HUES6 (cell line): Measurements from ENCODE around the gene ELOVL1.
A peak's percentile ranks its signal among the peaks of the same experiment; 100 is the strongest.
"Not testable (repeated sequence)": the region's sequence is repeated elsewhere in the genome, so short reads cannot be mapped to it uniquely, and the experiment has no call there.

Experiments
- H3K27ac ChIP-seq: 2 replicates; pipeline ENCODE4 v1.7.0; 2013; ENCODE audit warnings: low read depth, mild to moderate bottlenecking, low read length, inconsistent platforms
- H3K27me3 ChIP-seq: 2 replicates; pipeline ENCODE4 v1.6.1; 2013; ENCODE audit warnings: low read length; ENCODE audit not compliant: control insufficient read depth, insufficient read depth
- H3K36me3 ChIP-seq: 2 replicates; pipeline ENCODE4 v1.6.1; 2013; ENCODE audit warnings: low read length; ENCODE audit not compliant: control insufficient read depth, insufficient read depth
- H3K4me1 ChIP-seq: 2 replicates; pipeline ENCODE4 v1.6.1; 2013; ENCODE audit warnings: low read length; ENCODE audit not compliant: control insufficient read depth, insufficient read depth
- H3K4me3 ChIP-seq: 2 replicates; pipeline ENCODE4 v1.5.1; 2013; ENCODE audit warnings: low read depth, low read length
- H3K9ac ChIP-seq: one replicate; pipeline ENCODE4 v1.6.1; 2013; ENCODE audit warnings: mild to moderate bottlenecking, low read length
- H3K9me3 ChIP-seq: 2 replicates; pipeline ENCODE4 v1.6.1; 2013; ENCODE audit warnings: low read depth, low read length; ENCODE audit not compliant: control insufficient read depth, insufficient read depth

The ELOVL1 gene

DNA sequence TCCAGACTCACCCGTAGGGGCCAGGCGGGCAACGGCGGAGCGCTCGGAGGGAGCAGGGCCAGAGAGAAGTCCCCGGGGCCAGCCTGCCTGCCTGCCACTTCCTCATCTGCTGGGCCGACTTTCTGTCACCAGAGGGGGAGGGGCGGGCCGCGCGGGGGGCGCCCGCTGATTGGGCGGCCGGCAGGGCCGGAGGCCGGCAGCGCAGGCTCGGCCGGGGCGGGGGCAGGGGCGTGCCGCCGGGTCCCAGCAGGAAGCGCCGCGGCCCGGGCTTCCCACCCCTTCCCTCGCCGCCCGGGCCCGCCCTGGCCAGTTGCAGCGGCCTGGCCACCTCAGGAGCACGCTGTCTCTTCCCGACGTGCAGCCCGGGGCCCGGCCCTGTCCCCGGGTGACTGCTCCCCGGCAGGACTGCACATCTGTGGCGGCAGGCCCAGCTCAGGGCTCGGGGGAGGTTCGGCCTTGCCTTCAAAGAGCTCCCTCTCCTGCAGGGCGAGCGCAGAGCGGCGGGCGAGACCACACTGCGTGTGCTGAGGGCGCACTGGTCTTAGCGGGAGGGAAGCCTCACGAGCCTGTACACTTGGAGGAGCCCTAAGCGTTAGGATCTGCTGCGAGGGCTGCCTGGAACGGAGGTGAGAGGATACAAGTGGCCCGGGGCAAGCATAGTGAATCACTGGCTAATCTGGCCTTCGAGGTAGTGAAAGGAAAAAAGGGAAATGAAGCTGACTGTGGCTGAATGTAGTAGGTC is at the start of gene ELOVL1:
Gene ELOVL1 (minus strand): TSS at position 108 of the 742 bp plus-strand sequence. CDS start 2,402 bp downstream, outside the sequence.
- H3K27ac ChIP-seq, result peak within 1 kb of the TSS; percentile 35; the same call in 1 of the 2 replicates
- no peaks in the 10 kb centered on the region for H3K27me3 ChIP-seq
- peak within 1 kb of the TSS; percentile 69 for H3K4me3 ChIP-seq
- H3K36me3 ChIP-seq, result peaks cover 26% of the 10 kb centered on the region
- H3K9ac ChIP-seq, result peak within 1 kb of the TSS; percentile 87
- peaks cover 18% of the 10 kb centered on the region for H3K4me1 ChIP-seq
- no peaks in the 10 kb centered on the region for H3K9me3 ChIP-seq

DNA sequence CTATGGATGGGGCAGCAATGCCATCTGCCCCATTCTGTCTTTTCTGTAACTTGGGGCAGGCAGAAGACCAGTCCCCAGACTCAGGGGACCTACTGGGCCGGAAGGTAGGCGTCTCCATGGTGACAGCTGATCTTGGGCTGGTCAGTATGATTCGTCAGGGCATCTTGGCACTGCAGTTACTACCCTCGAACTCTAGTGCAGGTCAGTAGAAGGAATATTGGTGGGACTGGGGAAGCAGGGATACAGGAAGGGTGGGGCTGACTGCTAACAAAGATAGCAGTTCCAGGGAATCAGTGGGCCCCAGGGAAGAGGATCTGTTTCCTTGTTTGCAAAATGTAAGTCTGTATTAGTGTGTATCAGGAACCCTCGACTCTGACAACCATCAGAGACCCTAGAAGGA is 48.1 kb upstream of the ELOVL1 start:
- Histone ChIP-seq H3K9ac (no peak overlapping the region), H3K4me1 (0 out of 2 replicates have a peak, but pooled peaks cover 5% of the 10 kb centered on the region), H3K36me3 (peaks cover 54% of the 10 kb centered on the region), H3K27me3 (no peaks in the 10 kb centered on the region), H3K27ac (no peak overlapping the region), H3K9me3 (no peaks in the 10 kb centered on the region), H3K4me3 (no peak overlapping the region)

DNA sequence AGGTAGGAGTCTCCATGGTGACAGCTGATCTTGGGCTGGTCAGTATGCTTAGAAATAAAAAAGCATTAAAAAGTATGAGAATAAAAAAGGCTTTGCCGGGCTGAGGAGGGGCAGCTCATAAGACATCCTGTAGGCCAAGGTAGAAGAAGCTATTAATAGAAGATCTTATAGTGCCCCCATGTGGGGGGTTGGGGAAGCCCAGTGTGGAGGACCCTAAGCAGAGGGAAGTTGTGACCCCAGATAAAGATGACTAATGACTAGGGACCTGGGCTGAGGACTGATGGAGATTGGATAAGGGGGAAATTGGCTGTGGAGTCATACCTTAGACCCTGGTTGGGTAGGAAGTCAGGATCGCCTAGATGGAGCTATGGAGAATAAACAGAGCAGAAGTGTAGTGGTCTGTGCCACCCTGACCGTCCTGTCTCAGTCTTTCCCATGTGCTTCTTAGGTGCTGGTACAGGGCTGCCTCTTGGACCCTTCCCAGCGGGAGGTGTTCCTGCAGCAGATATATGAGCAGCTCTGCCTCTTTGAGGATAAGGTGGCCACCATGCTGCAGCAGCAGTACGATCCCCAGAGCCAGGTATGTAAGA is 46.9 kb upstream of the ELOVL1 start:
- no peak overlapping the region for H3K4me3 ChIP-seq
- no peak overlapping the region for H3K27ac ChIP-seq
- no peaks in the 10 kb centered on the region for H3K27me3 ChIP-seq
- H3K9me3 ChIP-seq, result no peaks in the 10 kb centered on the region
- H3K36me3 ChIP-seq, result peaks cover 42% of the 10 kb centered on the region
- H3K9ac ChIP-seq, result no peak overlapping the region
- H3K4me1 ChIP-seq, result 0 out of 2 replicates have a peak, but pooled peaks cover 5% of the 10 kb centered on the region

DNA sequence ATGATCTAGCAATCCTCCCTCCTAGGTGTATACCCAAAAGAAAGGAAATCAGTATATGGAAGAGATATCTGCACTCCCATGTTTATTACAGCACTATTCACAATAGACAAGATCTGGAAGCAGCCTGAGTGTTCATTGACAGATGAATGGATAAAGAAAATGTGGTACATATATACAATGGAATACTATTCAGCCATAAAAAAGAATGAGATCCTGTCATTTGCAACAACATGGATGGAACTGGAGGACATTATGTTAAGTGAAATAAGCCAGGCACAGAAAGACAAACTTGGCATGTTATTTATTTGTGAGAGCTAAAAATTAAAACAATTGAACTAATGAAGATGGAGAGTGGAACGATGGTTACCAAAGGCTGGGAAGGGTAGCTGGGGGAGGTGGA is 45.6 kb upstream of the ELOVL1 start:
- not testable (repeated sequence) for H3K9ac ChIP-seq, H3K27me3 ChIP-seq, H3K4me3 ChIP-seq, H3K9me3 ChIP-seq, H3K27ac ChIP-seq, H3K4me1 ChIP-seq
- peaks cover 30% of the 10 kb centered on the region for H3K36me3 ChIP-seq

DNA sequence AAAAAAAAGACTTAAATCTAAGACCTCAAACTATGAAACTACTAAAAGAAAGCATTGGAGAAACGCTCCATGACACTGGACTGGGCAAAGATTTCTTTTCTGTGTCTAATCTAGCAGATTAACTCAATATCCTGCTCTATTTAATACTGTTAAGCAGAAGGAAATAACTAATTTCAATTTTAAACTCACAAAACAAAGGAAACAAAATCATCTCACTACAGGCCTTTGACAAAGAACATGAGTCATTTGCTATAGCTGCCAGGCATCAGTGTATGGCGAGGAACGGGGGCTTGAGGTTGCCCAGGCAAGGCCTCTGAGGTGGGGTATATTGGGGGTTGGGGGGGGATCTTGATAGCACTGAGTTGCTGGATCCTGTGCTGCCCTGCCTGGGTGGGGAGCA is 42.8 kb upstream of the ELOVL1 start:
- no peak overlapping the region for H3K27ac ChIP-seq
- peaks cover 18% of the 10 kb centered on the region for H3K36me3 ChIP-seq
- H3K27me3 ChIP-seq, result no peaks in the 10 kb centered on the region
- no peaks in the 10 kb centered on the region for H3K9me3 ChIP-seq
- H3K4me1 ChIP-seq, result no peaks in the 10 kb centered on the region
- no peak overlapping the region for H3K9ac ChIP-seq
- no peak overlapping the region for H3K4me3 ChIP-seq

DNA sequence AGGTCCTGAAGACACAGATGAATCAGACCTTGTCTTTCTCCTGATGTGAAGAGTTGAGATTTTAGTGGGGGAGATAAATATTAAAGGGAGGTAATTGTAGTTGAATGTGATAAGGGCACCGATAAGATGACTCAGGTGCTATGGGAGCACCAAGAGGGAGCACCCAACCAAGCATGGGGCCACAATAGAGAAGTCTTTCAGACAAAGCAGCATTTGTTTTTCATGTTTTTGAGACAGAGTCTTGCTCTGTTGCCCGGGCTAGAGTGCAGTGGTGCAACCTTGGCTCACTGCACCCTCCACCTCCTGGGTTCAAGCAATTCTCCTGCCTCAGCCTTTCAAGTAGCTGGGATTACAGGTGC is 38.0 kb upstream of the ELOVL1 start:
- H3K4me3 ChIP-seq, result no peak overlapping the region
- peaks cover 31% of the 10 kb centered on the region for H3K36me3 ChIP-seq
- H3K27me3 ChIP-seq, result no peaks in the 10 kb centered on the region
- no peak overlapping the region for H3K9ac ChIP-seq
- no peaks in the 10 kb centered on the region for H3K4me1 ChIP-seq
- H3K9me3 ChIP-seq, result no peaks in the 10 kb centered on the region
- H3K27ac ChIP-seq, result no peak overlapping the region

DNA sequence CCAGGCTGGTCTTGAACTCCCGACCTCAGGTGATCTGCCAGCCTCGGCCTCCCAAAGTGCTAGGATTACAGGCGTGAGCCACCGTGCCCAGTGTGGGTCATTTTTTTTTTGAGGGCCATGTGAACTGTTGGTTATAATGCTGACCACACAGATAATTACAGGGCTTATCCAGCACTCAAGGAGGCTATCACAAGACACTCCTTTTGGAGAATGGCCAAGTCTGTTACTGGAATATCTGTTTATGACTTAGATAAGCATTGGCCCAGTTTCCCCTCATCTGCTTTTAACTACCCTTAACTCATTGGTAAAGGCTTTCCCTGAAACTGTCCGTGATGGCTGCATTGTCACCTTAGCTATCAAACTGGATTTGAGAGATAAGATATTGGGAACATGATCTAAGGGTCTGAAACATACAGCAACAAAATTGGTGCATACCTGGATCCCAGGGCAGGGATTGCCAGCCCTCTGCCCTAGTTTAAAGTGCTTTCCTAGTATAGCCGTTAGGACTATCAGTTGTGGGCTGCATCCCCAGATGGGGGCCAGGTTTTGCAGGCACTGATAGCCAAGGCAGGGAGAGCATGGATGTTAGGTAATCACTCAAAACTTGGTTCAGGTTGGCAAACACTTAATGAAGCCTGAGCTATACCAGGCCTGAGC is 37.5 kb upstream of the ELOVL1 start:
- Histone ChIP-seq H3K36me3 (peaks cover 31% of the 10 kb centered on the region), H3K27me3 (no peaks in the 10 kb centered on the region), H3K4me3 (no peak overlapping the region), H3K27ac (no peak overlapping the region), H3K9ac (no peak overlapping the region), H3K4me1 (no peaks in the 10 kb centered on the region), H3K9me3 (no peaks in the 10 kb centered on the region)

DNA sequence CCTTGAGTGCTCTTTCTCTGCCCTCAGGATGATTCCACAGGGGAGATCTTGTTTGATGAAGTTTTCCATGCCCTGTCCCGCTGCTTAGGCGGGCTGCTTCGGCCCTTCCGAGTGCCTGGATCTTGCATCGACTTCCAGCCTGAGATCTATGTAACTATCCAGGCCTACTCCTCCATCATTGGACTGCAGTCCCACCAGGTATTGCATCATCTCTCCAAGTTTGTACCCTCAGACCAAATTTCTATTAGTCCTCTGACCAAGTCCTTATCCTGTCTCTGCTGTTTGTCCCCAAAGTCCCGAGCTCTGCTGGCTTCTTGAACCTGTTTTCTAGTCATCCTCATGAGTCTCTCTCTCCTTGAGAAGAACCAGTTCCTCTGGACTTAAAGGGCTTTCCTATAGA is 36.5 kb upstream of the ELOVL1 start:
- H3K27ac ChIP-seq, result no peak overlapping the region
- H3K36me3 ChIP-seq, result peaks cover 31% of the 10 kb centered on the region
- H3K4me1 ChIP-seq, result no peaks in the 10 kb centered on the region
- no peak overlapping the region for H3K9ac ChIP-seq
- H3K4me3 ChIP-seq, result no peak overlapping the region
- no peaks in the 10 kb centered on the region for H3K9me3 ChIP-seq
- H3K27me3 ChIP-seq, result no peaks in the 10 kb centered on the region

DNA sequence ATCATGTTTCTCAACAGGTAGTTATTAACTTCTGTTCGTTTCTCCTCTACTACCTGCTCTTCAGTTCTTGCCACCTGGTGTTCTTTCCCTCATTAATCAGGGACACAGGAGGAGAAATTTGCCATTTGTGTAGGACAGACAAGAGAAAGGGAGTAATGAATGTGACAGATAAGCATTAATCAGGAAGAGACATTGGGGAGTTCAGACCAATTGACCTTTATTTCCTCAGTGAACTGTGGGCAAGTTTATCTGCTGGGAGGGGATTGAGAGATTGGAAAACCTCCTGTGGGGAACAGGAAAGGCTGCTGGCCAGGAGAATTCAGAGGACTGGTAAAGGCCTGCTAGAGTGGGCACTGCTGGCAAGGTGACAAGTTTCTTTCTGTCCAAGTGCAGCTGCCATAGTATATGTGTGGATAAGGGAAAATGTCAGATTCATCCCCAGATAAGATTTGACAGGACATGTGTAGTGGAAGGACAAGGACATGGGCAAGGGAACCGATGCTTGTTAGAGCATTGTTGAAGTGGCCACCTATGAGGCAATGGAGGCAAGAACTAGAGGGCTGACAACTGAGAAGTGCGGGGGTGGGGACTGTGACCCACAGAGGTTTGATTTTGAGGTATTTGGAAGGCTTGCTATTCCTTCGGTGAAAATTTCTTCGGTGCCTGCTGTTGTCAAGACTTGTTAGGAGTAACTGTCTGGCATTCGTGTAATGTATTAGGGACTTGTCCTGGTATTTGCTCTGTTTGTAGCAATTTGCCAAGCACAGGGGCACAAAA is 34.5 kb upstream of the ELOVL1 start:
- H3K27ac ChIP-seq, result no peak overlapping the region
- H3K27me3 ChIP-seq, result no peaks in the 10 kb centered on the region
- H3K9ac ChIP-seq, result no peak overlapping the region
- H3K36me3 ChIP-seq, result peaks cover 30% of the 10 kb centered on the region
- no peaks in the 10 kb centered on the region for H3K9me3 ChIP-seq
- H3K4me1 ChIP-seq, result no peaks in the 10 kb centered on the region
- no peak overlapping the region for H3K4me3 ChIP-seq

DNA sequence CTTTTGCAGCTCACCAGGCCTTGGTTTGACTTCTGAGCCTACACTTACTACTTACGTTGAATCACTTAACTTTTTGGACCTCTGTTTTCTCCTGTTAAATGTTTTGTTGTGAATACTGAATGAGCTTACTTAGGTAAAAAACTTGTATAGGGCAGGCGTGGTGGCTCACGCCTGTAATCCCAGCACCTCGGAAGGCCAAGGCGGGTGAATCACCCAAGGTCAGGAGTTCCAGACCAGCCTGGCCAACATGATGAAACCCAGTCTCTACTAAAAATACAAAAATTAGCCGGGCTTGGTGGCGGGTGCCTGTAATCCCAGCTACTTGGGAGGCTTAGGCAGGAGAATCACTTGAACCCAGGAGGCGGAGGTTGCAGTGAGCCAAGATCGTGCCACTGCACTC is 32.6 kb upstream of the ELOVL1 start:
- H3K27ac ChIP-seq, H3K9ac ChIP-seq, H3K4me1 ChIP-seq, H3K9me3 ChIP-seq, H3K27me3 ChIP-seq, H3K4me3 ChIP-seq: not testable (repeated sequence)
- H3K36me3 ChIP-seq, result peaks cover 25% of the 10 kb centered on the region

DNA sequence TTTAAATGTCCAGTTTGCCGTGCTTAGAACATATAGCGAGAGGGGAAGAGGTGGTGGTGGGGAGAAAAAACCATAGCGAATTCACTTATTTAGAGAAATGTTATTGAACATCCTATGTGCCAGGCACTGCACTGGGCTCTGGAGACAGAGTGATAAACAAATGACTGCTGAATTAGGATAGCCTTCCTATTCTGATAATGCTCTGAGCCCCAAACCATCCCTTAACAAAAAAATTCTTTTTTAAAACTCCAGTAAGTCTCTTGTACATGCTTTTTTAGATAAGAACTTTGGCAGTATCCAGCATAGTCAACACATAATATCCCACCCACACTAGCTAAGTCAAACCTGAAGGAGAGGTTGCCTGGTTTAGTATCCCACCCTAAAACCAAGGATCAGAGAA is 30.4 kb upstream of the ELOVL1 start:
- Histone ChIP-seq H3K4me3 (no peak overlapping the region), H3K27me3 (no peaks in the 10 kb centered on the region), H3K9ac (no peak overlapping the region), H3K27ac (no peak overlapping the region), H3K36me3 (peaks cover 10% of the 10 kb centered on the region; the same call in 1 of the 2 replicates), H3K9me3 (no peaks in the 10 kb centered on the region), H3K4me1 (no peaks in the 10 kb centered on the region)
